Measurements from ENCODE around the gene CHRDL1. TPM values are rescaled to one million over a fixed set of nuclear protein-coding genes. Genes with fewer than 3 reads are reported as not detected.

CHRDL1 gene
- polyA plus RNA-seq, 1 of the 3 experiments (the other 2 are of a cell fraction), result 0.64 TPM

DNA sequence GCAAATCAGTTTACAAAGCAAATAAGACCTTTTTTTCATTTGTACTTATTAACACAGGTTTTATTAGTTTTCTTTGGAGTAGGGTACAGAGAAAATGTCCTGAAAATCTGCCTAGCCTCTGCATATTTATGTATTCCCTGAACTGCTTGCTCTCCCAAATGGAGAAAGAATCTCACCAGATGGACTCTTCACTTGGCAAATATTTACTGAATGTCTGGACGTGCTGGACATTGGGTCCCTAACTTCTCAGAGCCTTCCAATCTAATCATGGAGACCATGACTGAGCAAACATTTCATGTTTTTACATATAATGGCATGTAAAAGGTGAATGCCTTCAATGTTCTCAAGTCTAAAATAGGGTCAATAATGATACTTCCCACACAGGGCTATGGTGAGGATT lies 126.0 kb downstream of the CHRDL1 start:
- H3K36me3 ChIP-seq (replicated peaks in 1 of 2; ENCODE audit: control insufficient read depth in 1 of 2, insufficient read depth in 2 of 2, low read length in 1 of 2), result no peaks in the 10 kb centered on the region
- H3K9me3 ChIP-seq, result no peaks in the 10 kb centered on the region
- TF ChIP-seq EP300 (IDR thresholded peaks at IDR 0.05; ENCODE audit: borderline replicate concordance in 1 of 2, low read depth in 1 of 2, low read length in 1 of 2) (no peak), TCF12 (IDR thresholded peaks at IDR 0.05) (no peak)
- H3K27ac ChIP-seq (ENCODE audit: low read depth in 2 of 2, low read length in 1 of 2), result no peak overlapping the region
- ChIA-PET POLR2A (no interaction called here), CTCF (no interaction called here)
- H2AFZ ChIP-seq (ENCODE audit: low read depth), result no peak overlapping the region
- WGBS (ENCODE audit: low lambda C conversion rate), result 0% methylated on average over 1 of the region's 1 CpG
- no peaks in the 10 kb centered on the region for H3K9me2 ChIP-seq
- no peaks in the 10 kb centered on the region for H3K79me2 ChIP-seq (ENCODE audit: insufficient read depth)
- no peaks in the 10 kb centered on the region for H4K20me1 ChIP-seq (ENCODE audit: insufficient read depth)
- H3K4me1 ChIP-seq (ENCODE audit: control insufficient read depth in 1 of 2, insufficient read depth in 2 of 2, low read depth in 1 of 2, low read length in 1 of 2), result no peaks in the 10 kb centered on the region
- H3F3A ChIP-seq (replicated peaks; ENCODE audit: insufficient read depth), result no peaks in the 10 kb centered on the region
- H3K4me3 ChIP-seq (ENCODE audit: low read depth in 2 of 2, low read length in 1 of 2), result no peak overlapping the region
- no peaks in the 10 kb centered on the region; the same call in 1 of the 2 replicates for H3K27me3 ChIP-seq (ENCODE audit: insufficient read depth)
- H3K4me2 ChIP-seq, result no peak overlapping the region
- no peak overlapping the region for H3K9ac ChIP-seq
- DNase-seq, result no peak

DNA sequence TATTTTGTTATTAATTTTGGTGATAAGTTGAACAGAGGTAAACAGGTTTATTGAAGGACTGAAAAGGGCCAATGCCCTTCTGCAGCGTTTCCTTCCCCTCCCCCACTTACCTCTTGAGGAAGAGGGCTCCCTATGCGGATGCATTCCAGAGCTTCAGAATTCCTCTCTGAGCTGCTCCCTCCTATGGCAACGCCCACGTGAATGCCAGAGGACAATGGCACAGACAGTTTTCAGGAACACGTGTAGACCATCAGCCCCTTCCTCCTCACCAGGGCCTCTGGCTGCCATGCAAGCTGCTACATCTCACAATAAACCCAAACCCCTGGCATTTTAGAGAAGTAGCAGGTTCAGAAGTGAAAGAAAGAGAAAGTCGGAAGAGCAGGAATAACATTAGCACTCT lies 127.9 kb downstream of the CHRDL1 start:
- Histone ChIP-seq H3K9me2 (no peaks in the 10 kb centered on the region), H3K9me3 (no peaks in the 10 kb centered on the region), H3K4me2 (no peak overlapping the region), H2AFZ (ENCODE audit: low read depth) (no peak overlapping the region), H3K27ac (ENCODE audit: low read depth in 2 of 2, low read length in 1 of 2) (no peak overlapping the region), H3K27me3 (ENCODE audit: insufficient read depth) (no peaks in the 10 kb centered on the region; the same call in 1 of the 2 replicates), H3K4me3 (ENCODE audit: low read depth in 2 of 2, low read length in 1 of 2) (no peak overlapping the region), H3K4me1 (ENCODE audit: control insufficient read depth in 1 of 2, insufficient read depth in 2 of 2, low read depth in 1 of 2, low read length in 1 of 2) (no peaks in the 10 kb centered on the region), H3F3A (replicated peaks; ENCODE audit: insufficient read depth) (no peaks in the 10 kb centered on the region), H3K79me2 (ENCODE audit: insufficient read depth) (no peaks in the 10 kb centered on the region), H3K36me3 (replicated peaks in 1 of 2; ENCODE audit: control insufficient read depth in 1 of 2, insufficient read depth in 2 of 2, low read length in 1 of 2) (no peaks in the 10 kb centered on the region), H3K9ac (no peak overlapping the region), H4K20me1 (ENCODE audit: insufficient read depth) (no peaks in the 10 kb centered on the region)
- ChIA-PET CTCF (no interaction called here), POLR2A (no interaction called here)
- WGBS (ENCODE audit: low lambda C conversion rate), result 12% methylated on average over 6 of the region's 6 CpGs
- TF ChIP-seq MXI1 (IDR thresholded peaks at IDR 0.05; ENCODE audit: low read depth, low read length) (no peak), RFX5 (IDR thresholded peaks at IDR 0.05; ENCODE audit: low read length) (no peak), JUND (IDR thresholded peaks at IDR 0.05) (no peak), TEAD4 (IDR thresholded peaks at IDR 0.05; ENCODE audit: borderline replicate concordance, insufficient read depth) (no peak), RXRA (IDR thresholded peaks at IDR 0.05; ENCODE audit: borderline replicate concordance, low read depth) (no peak), SIN3A (IDR thresholded peaks at IDR 0.05; ENCODE audit: borderline replicate concordance, low read depth, low read length) (no peak), EZH2phosphoT487 (IDR thresholded peaks at IDR 0.05; ENCODE audit: borderline replicate concordance, low read depth) (no peak)
- TF ChIP-seq, protein P1, sequence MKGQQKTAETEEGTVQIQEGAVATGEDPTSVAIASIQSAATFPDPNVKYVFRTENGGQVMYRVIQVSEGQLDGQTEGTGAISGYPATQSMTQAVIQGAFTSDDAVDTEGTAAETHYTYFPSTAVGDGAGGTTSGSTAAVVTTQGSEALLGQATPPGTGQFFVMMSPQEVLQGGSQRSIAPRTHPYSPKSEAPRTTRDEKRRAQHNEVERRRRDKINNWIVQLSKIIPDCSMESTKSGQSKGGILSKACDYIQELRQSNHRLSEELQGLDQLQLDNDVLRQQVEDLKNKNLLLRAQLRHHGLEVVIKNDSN (IDR thresholded peaks at IDR 0.05; ENCODE audit: borderline replicate concordance, low read depth), result no peak
- TF ChIP-seq, protein P2, sequence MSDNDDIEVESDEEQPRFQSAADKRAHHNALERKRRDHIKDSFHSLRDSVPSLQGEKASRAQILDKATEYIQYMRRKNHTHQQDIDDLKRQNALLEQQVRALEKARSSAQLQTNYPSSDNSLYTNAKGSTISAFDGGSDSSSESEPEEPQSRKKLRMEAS (IDR thresholded peaks at IDR 0.05; ENCODE audit: low read depth), result no peak
- TF ChIP-seq, protein P3, sequence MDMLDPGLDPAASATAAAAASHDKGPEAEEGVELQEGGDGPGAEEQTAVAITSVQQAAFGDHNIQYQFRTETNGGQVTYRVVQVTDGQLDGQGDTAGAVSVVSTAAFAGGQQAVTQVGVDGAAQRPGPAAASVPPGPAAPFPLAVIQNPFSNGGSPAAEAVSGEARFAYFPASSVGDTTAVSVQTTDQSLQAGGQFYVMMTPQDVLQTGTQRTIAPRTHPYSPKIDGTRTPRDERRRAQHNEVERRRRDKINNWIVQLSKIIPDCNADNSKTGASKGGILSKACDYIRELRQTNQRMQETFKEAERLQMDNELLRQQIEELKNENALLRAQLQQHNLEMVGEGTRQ (IDR thresholded peaks at IDR 0.05; ENCODE audit: borderline replicate concordance, low read depth, low read length), result no peak
- TF ChIP-seq, protein P4, sequence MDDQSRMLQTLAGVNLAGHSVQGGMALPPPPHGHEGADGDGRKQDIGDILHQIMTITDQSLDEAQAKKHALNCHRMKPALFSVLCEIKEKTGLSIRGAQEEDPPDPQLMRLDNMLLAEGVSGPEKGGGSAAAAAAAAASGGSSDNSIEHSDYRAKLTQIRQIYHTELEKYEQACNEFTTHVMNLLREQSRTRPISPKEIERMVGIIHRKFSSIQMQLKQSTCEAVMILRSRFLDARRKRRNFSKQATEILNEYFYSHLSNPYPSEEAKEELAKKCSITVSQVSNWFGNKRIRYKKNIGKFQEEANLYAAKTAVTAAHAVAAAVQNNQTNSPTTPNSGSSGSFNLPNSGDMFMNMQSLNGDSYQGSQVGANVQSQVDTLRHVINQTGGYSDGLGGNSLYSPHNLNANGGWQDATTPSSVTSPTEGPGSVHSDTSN (IDR thresholded peaks at IDR 0.05), result no peak
- DNase-seq, result no peak
